HepG2 (cell line): Measurements from ENCODE around the gene HELZ. TPM values are rescaled to one million over a fixed set of nuclear protein-coding genes. Genes with fewer than 3 reads are reported as not detected.
A peak's percentile ranks its signal among the peaks of the same experiment; 100 is the strongest.

Experiments
- ARID5B ChIP-seq: IDR thresholded peaks from 2 replicates; pipeline ENCODE4 v1.4.0; 2020; ENCODE audit warnings: mild to moderate bottlenecking, missing genetic modification reagents
- CC2D1A ChIP-seq: sonication (generic); formaldehyde crosslinking; IDR thresholded peaks from 2 replicates; pipeline ENCODE4 v1.8.1; 2023; ENCODE audit warnings: mild to moderate bottlenecking, missing genetic modification reagents
- ELF1 ChIP-seq: sonication (generic); formaldehyde crosslinking; IDR thresholded peaks from 2 replicates; pipeline ENCODE4 v1.4.0; 2020; ENCODE audit warnings: missing genetic modification reagents
- ERF ChIP-seq: IDR thresholded peaks from 2 replicates; pipeline ENCODE4 v1.6.1; 2018; ENCODE audit warnings: missing biosample characterization, missing genetic modification reagents
- FOXP1 ChIP-seq, 2 experiments: fragments of 450-650 bp in 1 of 2; IDR thresholded peaks; 2 replicates each; pipeline ENCODE4 v1.6.1; 2017 to 2018; ENCODE audit warnings: antibody characterized with exemption in 1 of 2
- FOXP4 ChIP-seq: sonication (generic); formaldehyde crosslinking; IDR thresholded peaks from 2 replicates; pipeline ENCODE4 v1.4.0; 2020; ENCODE audit warnings: missing genetic modification reagents
- HNRNPUL1 ChIP-seq: fragments of 200-400 bp; formaldehyde crosslinking; IDR thresholded peaks from 2 replicates; pipeline ENCODE4 v1.6.1; 2017; ENCODE audit warnings: low read depth, mild to moderate bottlenecking, low read length, moderate library complexity
- KMT2A ChIP-seq: sonication (generic); formaldehyde crosslinking; IDR thresholded peaks from 2 replicates; pipeline ENCODE4 v1.4.0; 2020; ENCODE audit warnings: missing genetic modification reagents
- NR2F6 ChIP-seq, 2 experiments: IDR thresholded peaks; 2 replicates each; pipeline ENCODE4 v1.6.1; 2016; ENCODE audit warnings: antibody characterized with exemption in 1 of 2, mild to moderate bottlenecking in 1 of 2
- PHF5A ChIP-seq: IDR thresholded peaks from one replicate; pipeline ENCODE4 v1.6.1; 2018; ENCODE audit warnings: low read depth, missing genetic modification reagents; ENCODE audit not compliant: unreplicated experiment
- PRDM4 ChIP-seq: sonication (generic); formaldehyde crosslinking; IDR thresholded peaks from 2 replicates; pipeline ENCODE4 v1.9.0; 2021; ENCODE audit warnings: missing genetic modification reagents, borderline replicate concordance
- REPIN1 ChIP-seq: sonication (generic); formaldehyde crosslinking; IDR thresholded peaks from 2 replicates; pipeline ENCODE4 v1.8.0; 2022; ENCODE audit warnings: missing genetic modification reagents, low read depth, mild to moderate bottlenecking, borderline replicate concordance
- RXRB ChIP-seq: IDR thresholded peaks from 2 replicates; pipeline ENCODE4 v1.6.1; 2016; ENCODE audit warnings: borderline replicate concordance, missing genetic modification reagents, missing compliant biosample characterization
- SOX6 ChIP-seq, 2 experiments: fragments of 450-650 bp in 1 of 2; sonication (generic) in 1 of 2; formaldehyde crosslinking in 1 of 2; IDR thresholded peaks; 2 replicates each; pipeline versions ENCODE4 v1.4.0 to v1.6.1; 2017 to 2020; ENCODE audit warnings: antibody characterized with exemption in 1 of 2, mild to moderate bottlenecking in 1 of 2, missing genetic modification reagents in 1 of 2
- TARDBP ChIP-seq: sonication (generic); formaldehyde crosslinking; IDR thresholded peaks from 2 replicates; pipeline ENCODE4 v1.8.0; 2022; ENCODE audit warnings: mild to moderate bottlenecking, missing genetic modification reagents
- ZBTB10 ChIP-seq: sonication (generic); formaldehyde crosslinking; IDR thresholded peaks from 2 replicates; pipeline ENCODE4 v1.4.0; 2020; ENCODE audit warnings: missing genetic modification reagents, borderline replicate concordance
- ZNF124 ChIP-seq: sonication (generic); formaldehyde crosslinking; IDR thresholded peaks from 2 replicates; pipeline ENCODE4 v1.4.0; 2020; ENCODE audit warnings: missing genetic modification reagents
- ZNF225 ChIP-seq: sonication (generic); formaldehyde crosslinking; IDR thresholded peaks from 2 replicates; pipeline ENCODE4 v1.4.0; 2020; ENCODE audit warnings: mild to moderate bottlenecking, missing genetic modification reagents
- ZNF644 ChIP-seq: IDR thresholded peaks from 2 replicates; pipeline ENCODE4 v1.6.1; 2016; ENCODE audit warnings: low read depth
- polyA plus RNA-seq, 8 experiments: library from polyadenylated mRNA; depleted of rRNA in 3 of 8; stranded (reverse) in 7 of 8; unstranded in 1 of 8; fragments of >200 nt; fragmentation: Illumina TruSeq in 4 of 8; extraction: Trizol in 4 of 8; gene quantifications; 2 replicates each; pipeline versions ENCODE4 v1.2.1 to v1.2.3, GENCODE V29; 2011 to 2016; ENCODE audit warnings: low read depth in 4 of 8, missing spikeins in 1 of 8, mixed read lengths in 1 of 8; ENCODE audit not compliant: insufficient read depth in 1 of 8
- total RNA-seq, 5 experiments: library from RNA; depleted of rRNA; stranded (reverse); fragments of >200 nt; fragmentation: Illumina TruSeq; extraction: Trizol; gene quantifications; 2 replicates each; pipeline ENCODE4 v1.2.3, GENCODE V29; 2016; ENCODE audit warnings: low read depth in 1 of 5

Gene HELZ
- total and polyA plus RNA-seq, 2 of the 13 experiments (the other 11 are each of a cell fraction or from before 2014, with no cell fraction given) = 35.3 to 52.4 TPM

GRCh38 chr17:67076290-67076689 lies 168.7 kb downstream of the HELZ start (continued):
- TF ChIP-seq RXRB (CRISPR knock-in tag) = peak; percentile 52; the same call in 1 of the 2 replicates
- no peak for TF ChIP-seq NR2F6 (IDR thresholded peaks at IDR 0.05)
- peak; percentile 64 for TF ChIP-seq NR2F6 (CRISPR knock-in tag; IDR thresholded peaks at IDR 0.05)
- no peak for TF ChIP-seq ZNF225
- TF ChIP-seq PHF5A = peak; percentile 86
- peak; percentile 80 for TF ChIP-seq ARID5B
- TF ChIP-seq ZNF644 (CRISPR knock-in tag) = peak; percentile 76; the same call in 1 of the 2 replicates
- 0 out of 2 replicates have a peak, but pooled peaks have one; percentile 62 for TF ChIP-seq CC2D1A (CRISPR knock-in tag)
- no peak for TF ChIP-seq PRDM4 (CRISPR knock-in tag)
- TF ChIP-seq ERF (CRISPR knock-in tag) = 0 out of 2 replicates have a peak, but pooled peaks have one; percentile 44
- peak; percentile 55 for TF ChIP-seq FOXP4 (CRISPR knock-in tag)
- peak; percentile 73; the same call in 1 of the 2 replicates for TF ChIP-seq HNRNPUL1
- TF ChIP-seq ZNF124 (CRISPR knock-in tag) = no peak
- 0 out of 2 replicates have a peak, but pooled peaks have one; percentile 51 for TF ChIP-seq KMT2A (CRISPR knock-in tag)
- TF ChIP-seq FOXP1 (IDR thresholded peaks at IDR 0.05) = no peak
- peak; percentile 42 for TF ChIP-seq FOXP1 (CRISPR knock-in tag; IDR thresholded peaks at IDR 0.05)
- TF ChIP-seq REPIN1 (CRISPR knock-in tag) = 0 out of 2 replicates have a peak, but pooled peaks have one; percentile 38
- no peak for TF ChIP-seq ZBTB10 (CRISPR knock-in tag)
- no peak for TF ChIP-seq ELF1 (CRISPR knock-in tag)
- TF ChIP-seq TARDBP (CRISPR knock-in tag) = peak; percentile 41; the same call in 1 of the 2 replicates
- no peak for TF ChIP-seq SOX6 (IDR thresholded peaks at IDR 0.05)
- TF ChIP-seq SOX6 (CRISPR knock-in tag; IDR thresholded peaks at IDR 0.05) = peak; percentile 56; the same call in 1 of the 2 replicates
